ENCODE results near the gene FGF2. TPM values are rescaled to one million over a fixed set of nuclear protein-coding genes. Genes with fewer than 3 reads are reported as not detected.

Gene FGF2
- total RNA-seq, 1 experiment from 2014 or later: 2.1 TPM

DNA sequence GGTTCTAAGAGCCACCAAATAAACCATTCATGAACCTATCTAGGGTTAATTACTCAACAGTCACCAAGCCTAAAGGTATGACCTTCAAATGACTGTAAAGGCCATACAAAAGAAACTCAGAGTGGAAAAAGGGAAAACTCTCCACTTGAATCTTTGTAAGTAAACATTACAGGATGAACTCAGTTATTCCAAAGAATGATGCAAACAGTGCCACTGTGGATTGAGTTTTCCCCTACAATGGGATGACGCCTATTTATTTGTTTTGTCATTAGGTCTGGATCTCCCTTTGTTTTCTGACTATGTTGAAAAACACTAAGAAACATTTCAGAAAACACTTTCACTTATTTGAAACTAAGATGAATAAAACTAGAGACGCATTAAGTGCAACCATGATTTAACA, 83.1 kb downstream of the FGF2 start:
- BruUV-seq (replicated peaks): no TSS peak

GRCh38 chr4:122911588-122911987, 85.0 kb downstream of the FGF2 start:
- intact Hi-C loops (cut with micrococcal nuclease; ENCODE audit: unreplicated experiment): no loop called here
- BruUV-seq (replicated peaks): no TSS peak
- no peaks in the 10 kb centered on the region for H3K36me3 ChIP-seq (ENCODE audit: low read depth)

More for the DNA sequence above, 83.1 kb downstream of the FGF2 start:
- Histone ChIP-seq H3F3A (ENCODE audit: insufficient read depth, low read depth) (no peaks in the 10 kb centered on the region), H2AFZ (no peak overlapping the region), H3K4me2 (no peak overlapping the region), H3K9me2 (ENCODE audit: insufficient read depth) (no peaks in the 10 kb centered on the region), H3K9me3 (ENCODE audit: insufficient read depth, low read depth) (no peaks in the 10 kb centered on the region), H3K4me3 (no peak overlapping the region), H3K4me1 (replicated peaks; ENCODE audit: insufficient read depth) (no peaks in the 10 kb centered on the region), H4K20me1 (ENCODE audit: insufficient read depth) (no peaks in the 10 kb centered on the region), H3K79me2 (ENCODE audit: low read depth) (no peaks in the 10 kb centered on the region), H3K27ac (no peak overlapping the region), H3K27me3 (ENCODE audit: insufficient read depth, low read depth) (no peaks in the 10 kb centered on the region), H3K36me3 (ENCODE audit: low read depth) (no peaks in the 10 kb centered on the region)
- CTCF ChIA-PET: no interaction called here
- intact Hi-C loops (cut with micrococcal nuclease; ENCODE audit: unreplicated experiment): no loop called here
- POLR2A ChIA-PET (ENCODE audit: unreplicated experiment): no interaction called here
- TF ChIP-seq, protein P1, sequence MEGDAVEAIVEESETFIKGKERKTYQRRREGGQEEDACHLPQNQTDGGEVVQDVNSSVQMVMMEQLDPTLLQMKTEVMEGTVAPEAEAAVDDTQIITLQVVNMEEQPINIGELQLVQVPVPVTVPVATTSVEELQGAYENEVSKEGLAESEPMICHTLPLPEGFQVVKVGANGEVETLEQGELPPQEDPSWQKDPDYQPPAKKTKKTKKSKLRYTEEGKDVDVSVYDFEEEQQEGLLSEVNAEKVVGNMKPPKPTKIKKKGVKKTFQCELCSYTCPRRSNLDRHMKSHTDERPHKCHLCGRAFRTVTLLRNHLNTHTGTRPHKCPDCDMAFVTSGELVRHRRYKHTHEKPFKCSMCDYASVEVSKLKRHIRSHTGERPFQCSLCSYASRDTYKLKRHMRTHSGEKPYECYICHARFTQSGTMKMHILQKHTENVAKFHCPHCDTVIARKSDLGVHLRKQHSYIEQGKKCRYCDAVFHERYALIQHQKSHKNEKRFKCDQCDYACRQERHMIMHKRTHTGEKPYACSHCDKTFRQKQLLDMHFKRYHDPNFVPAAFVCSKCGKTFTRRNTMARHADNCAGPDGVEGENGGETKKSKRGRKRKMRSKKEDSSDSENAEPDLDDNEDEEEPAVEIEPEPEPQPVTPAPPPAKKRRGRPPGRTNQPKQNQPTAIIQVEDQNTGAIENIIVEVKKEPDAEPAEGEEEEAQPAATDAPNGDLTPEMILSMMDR (conservative IDR thresholded peaks at IDR 0.05): no peak
- TF ChIP-seq EZH2 (IDR thresholded peaks at IDR 0.05; ENCODE audit: low read depth): no peak
- no peak for DNase-seq

GRCh38 chr4:122912810-122913575, 86.4 kb downstream of the FGF2 start:
- no peak for DNase-seq
- H3K79me2 ChIP-seq (ENCODE audit: low read depth): no peaks in the 10 kb centered on the region
- H4K20me1 ChIP-seq (ENCODE audit: insufficient read depth): no peaks in the 10 kb centered on the region
- no peak for TF ChIP-seq EZH2 (IDR thresholded peaks at IDR 0.05; ENCODE audit: low read depth)
- TF ChIP-seq, protein P1 (conservative IDR thresholded peaks at IDR 0.05): no peak
- no peak overlapping the region for H3K27ac ChIP-seq
- no peaks in the 10 kb centered on the region for H3K9me2 ChIP-seq (ENCODE audit: insufficient read depth)
- intact Hi-C loops (cut with micrococcal nuclease; ENCODE audit: unreplicated experiment): no loop called here
- H3K27me3 ChIP-seq (ENCODE audit: insufficient read depth, low read depth): no peaks in the 10 kb centered on the region
- no peak overlapping the region for H3K4me3 ChIP-seq
- no peak overlapping the region for H2AFZ ChIP-seq
- no peaks in the 10 kb centered on the region for H3K36me3 ChIP-seq (ENCODE audit: low read depth)
- POLR2A ChIA-PET (ENCODE audit: unreplicated experiment): no interaction called here
- no peaks in the 10 kb centered on the region for H3K9me3 ChIP-seq (ENCODE audit: insufficient read depth, low read depth)
- no peak overlapping the region for H3K4me2 ChIP-seq
- no peaks in the 10 kb centered on the region for H3F3A ChIP-seq (ENCODE audit: insufficient read depth, low read depth)
- no peaks in the 10 kb centered on the region for H3K4me1 ChIP-seq (replicated peaks; ENCODE audit: insufficient read depth)
- no TSS peak for BruUV-seq (replicated peaks)
- CTCF ChIA-PET: interaction anchor here (1.6 kb wide), 1 partner anchor 153 kb away, joined by 3 read pairs; no protein-coding TSS in a partner anchor

More at GRCh38 chr4:122911588-122911987, 85.0 kb downstream of the FGF2 start:
- no peak for DNase-seq
- Histone ChIP-seq H3K79me2 (ENCODE audit: low read depth) (no peaks in the 10 kb centered on the region), H3K9me3 (ENCODE audit: insufficient read depth, low read depth) (no peaks in the 10 kb centered on the region), H3K27me3 (ENCODE audit: insufficient read depth, low read depth) (no peaks in the 10 kb centered on the region), H3K9me2 (ENCODE audit: insufficient read depth) (no peaks in the 10 kb centered on the region), H4K20me1 (ENCODE audit: insufficient read depth) (no peaks in the 10 kb centered on the region), H3K4me3 (no peak overlapping the region), H3F3A (ENCODE audit: insufficient read depth, low read depth) (no peaks in the 10 kb centered on the region), H2AFZ (no peak overlapping the region), H3K27ac (no peak overlapping the region), H3K4me1 (replicated peaks; ENCODE audit: insufficient read depth) (no peaks in the 10 kb centered on the region), H3K4me2 (no peak overlapping the region)
- POLR2A ChIA-PET (ENCODE audit: unreplicated experiment): no interaction called here
- CTCF ChIA-PET: no interaction called here
- no peak for TF ChIP-seq EZH2 (IDR thresholded peaks at IDR 0.05; ENCODE audit: low read depth)
- TF ChIP-seq, protein P1 (conservative IDR thresholded peaks at IDR 0.05): no peak

Data from PC-9 (cell line).